HFF-Myc (cell line): ENCODE data around the gene SCRN1.

Experiments
- DNase-seq: peaks from one replicate; pipeline ENCODE4 v3.0.0-alpha.2; 2011; ENCODE audit warnings: low read depth; ENCODE audit errors: extremely low read depth
- H3K4me3 ChIP-seq: replicated peaks from 2 replicates; pipeline ENCODE4 v1.5.1; 2011; ENCODE audit warnings: low read depth, mild to moderate bottlenecking, control low read depth, low read length
- TF ChIP-seq, protein P1 (sequence below): IDR thresholded peaks from 2 replicates; pipeline ENCODE4 v1.5.1; 2012; ENCODE audit warnings: mild to moderate bottlenecking, low read depth, low read length, control low read depth; ENCODE audit errors: missing control alignments

The SCRN1 gene

DNA sequence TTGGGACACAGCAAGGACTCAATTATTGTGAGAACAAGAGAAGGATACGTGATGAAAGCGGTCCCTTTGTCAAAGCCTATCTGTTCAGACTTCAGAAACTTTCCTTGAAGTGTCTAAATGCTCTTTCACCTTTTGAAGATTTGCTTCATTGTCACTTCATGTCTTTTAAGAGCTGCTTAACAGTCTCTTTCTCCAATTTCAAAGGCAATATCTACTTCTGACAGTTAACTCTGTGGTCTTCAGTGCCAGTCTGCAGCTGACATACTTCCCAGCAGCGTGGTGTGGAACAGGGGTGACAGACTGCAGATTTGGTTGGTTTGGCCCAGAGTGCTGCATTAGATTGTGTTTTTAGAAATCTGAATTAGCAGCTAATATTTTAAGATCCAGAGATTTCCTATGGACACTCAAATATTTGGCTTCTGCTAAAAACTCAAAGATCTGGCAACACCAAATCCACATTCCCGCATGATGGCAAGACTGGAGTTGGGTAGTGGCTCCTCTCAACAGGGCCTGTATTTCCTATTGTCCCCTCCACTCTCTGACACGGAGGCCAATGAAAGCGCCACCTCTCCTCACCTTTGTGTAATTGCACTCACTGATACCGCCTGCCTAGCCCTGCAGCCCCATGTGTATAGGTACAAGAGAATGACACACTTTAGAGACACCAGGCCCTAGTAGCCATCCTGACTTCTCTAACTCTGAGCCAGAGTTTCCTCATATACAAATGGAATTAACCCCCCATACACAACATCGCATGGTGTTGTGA is 11.5 kb downstream of the SCRN1 start:
- H3K4me3 ChIP-seq = no peak overlapping the region
- TF ChIP-seq, protein P1, sequence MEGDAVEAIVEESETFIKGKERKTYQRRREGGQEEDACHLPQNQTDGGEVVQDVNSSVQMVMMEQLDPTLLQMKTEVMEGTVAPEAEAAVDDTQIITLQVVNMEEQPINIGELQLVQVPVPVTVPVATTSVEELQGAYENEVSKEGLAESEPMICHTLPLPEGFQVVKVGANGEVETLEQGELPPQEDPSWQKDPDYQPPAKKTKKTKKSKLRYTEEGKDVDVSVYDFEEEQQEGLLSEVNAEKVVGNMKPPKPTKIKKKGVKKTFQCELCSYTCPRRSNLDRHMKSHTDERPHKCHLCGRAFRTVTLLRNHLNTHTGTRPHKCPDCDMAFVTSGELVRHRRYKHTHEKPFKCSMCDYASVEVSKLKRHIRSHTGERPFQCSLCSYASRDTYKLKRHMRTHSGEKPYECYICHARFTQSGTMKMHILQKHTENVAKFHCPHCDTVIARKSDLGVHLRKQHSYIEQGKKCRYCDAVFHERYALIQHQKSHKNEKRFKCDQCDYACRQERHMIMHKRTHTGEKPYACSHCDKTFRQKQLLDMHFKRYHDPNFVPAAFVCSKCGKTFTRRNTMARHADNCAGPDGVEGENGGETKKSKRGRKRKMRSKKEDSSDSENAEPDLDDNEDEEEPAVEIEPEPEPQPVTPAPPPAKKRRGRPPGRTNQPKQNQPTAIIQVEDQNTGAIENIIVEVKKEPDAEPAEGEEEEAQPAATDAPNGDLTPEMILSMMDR = no peak
- DNase-seq = no peak

DNA sequence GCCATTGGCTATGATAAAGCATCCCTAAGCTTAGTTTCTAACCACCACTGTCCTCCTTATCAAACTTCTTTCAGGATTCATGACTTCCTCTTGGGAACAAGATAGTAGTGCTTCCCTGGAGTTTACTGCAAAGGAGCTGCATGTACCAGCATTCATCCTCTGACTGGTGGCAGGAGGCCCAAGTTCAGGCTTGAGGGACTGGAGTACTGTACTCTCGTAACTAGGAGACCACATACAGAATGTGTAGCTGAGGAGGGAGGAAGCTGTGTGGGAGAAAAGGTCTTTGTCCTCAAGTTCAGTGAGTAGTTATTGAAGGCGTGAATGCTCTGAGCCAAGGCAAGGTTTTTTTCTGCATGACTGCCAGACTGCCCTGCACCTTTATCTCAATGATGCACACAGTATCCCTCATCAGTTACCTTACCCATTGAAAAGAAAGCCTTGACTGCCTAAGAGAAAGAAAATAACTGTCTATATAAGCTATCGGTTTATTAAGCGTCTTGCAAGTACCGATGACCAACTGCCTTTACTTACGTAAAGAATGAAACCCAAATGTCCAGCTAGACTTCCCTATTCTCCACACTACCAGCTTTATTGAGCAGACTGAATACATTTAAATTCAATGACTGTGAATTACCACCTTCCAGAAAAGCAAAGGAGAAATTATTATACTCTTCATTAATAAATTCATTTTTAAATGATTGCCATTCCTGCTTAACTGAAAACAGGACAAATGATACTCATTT is 12.8 kb downstream of the SCRN1 start:
- TF ChIP-seq, protein P1 = no peak
- DNase-seq = no peak
- H3K4me3 ChIP-seq = no peak overlapping the region

DNA sequence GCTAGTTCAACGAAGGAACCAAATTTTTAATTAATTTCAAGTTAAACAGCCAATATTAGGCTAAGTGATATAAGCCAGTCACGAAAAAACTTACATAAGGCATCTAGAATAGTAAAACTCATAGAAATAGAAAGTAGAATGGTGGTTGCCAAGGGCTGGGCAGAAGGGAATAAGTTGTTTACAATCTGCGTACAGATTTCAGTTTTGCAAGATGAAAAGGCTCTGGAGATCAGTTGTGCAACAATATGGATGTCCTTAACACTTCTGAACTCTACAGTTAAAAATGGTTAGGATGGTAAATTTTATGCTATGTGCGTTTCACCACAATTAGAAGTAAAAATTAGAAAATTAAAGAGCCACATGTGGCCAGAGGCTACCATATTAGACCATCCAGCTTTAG is 13.3 kb downstream of the SCRN1 start:
- DNase-seq = no peak
- TF ChIP-seq, protein P1 = no peak
- no peak overlapping the region for H3K4me3 ChIP-seq

DNA sequence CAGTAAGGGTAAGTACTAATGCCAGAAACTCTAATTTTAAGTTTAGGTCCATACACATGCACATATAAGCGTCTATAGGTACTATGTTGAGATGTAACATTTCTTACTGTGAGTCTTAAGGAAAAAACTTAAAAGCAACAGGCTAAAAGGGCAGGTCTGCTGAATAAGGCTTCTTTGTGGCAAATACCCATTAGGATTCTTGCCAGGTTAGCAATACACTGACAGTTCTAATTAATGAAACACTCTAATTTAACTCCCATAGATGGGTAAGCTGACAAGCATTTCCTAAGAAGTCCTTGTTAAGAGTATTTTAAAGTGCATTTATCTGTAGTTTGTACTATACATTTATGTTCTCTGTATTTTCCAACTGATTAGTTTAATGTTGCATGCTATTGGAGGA is 14.0 kb downstream of the SCRN1 start:
- no peak for DNase-seq
- H3K4me3 ChIP-seq = no peak overlapping the region
- TF ChIP-seq, protein P1 = no peak

DNA sequence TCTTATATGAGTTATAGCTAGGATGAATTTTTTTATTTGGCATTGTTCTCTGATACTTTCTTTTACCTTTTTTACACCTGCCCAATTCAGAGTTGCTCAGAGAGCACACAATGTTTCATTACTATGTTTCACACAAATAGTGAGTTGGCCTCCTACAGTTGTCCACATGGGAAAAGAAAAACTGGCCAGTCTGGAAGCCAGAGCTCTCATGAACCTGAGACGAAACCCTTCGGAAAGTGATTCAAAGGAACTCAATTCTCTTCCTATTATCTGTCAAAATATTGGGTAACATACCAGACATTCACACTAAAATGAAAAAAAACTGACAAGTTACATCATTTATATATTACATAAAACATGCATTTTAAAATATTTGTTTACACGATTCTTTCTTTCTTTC is 15.3 kb downstream of the SCRN1 start:
- DNase-seq = no peak
- TF ChIP-seq, protein P1 = no peak
- H3K4me3 ChIP-seq = no peak overlapping the region

DNA sequence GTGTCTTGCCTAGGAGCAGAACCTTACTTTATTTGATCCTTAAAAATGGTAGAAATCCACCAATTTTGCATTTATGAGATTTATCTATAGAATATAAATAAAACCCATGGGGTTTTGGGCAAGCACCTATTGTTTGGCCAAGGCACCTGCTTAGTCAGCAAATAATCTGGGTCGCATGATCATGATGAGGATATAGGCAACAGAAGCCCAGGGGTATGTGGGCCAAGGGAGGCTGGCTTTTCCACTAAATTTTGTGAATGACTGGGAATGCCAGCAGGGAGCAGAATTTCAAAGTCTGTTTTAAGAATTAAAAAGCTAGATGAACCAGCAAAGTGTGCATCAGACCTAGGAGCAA is 17.3 kb downstream of the SCRN1 start:
- no peak for DNase-seq
- TF ChIP-seq, protein P1 = no peak
- no peak overlapping the region for H3K4me3 ChIP-seq
